Measurements from ENCODE around the gene EDNRA. TPM values are rescaled to one million over a fixed set of nuclear protein-coding genes. Genes with fewer than 3 reads are reported as not detected.

Gene EDNRA
- total and polyA plus RNA-seq, 9 of the 15 experiments (the other 6 are each of a cell fraction or from before 2014, with no cell fraction given) = not detected

DNA sequence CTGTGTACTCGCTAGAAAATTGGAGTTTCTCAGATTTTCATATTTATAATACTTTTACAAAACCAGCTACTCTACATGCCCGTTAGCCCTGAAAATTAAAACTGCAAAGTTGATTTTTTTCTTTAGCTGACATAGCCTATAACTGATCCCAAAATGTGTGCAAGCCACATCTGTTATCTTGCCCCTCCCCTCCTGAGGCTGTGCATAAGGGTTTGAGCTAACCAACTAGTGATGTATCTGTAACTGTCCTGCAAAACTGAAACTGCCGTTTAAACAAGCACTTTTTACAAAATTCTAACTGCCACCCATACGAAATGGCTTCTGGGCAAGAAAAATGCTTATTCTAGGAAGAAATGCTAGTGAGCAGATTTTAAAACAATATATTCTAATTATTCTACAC lies 59.1 kb downstream of the EDNRA start:
- intact Hi-C loops (cut with micrococcal nuclease) = no loop called here
- 0% methylated on average over 4 of the region's 4 CpGs for WGBS (ENCODE audit: insufficient coverage, low coverage, missing lambda C conversion rate)
- BruUV-seq (replicated peaks) = no TSS peak
- no peaks in the 10 kb centered on the region for H3K4me1 ChIP-seq (replicated peaks in 1 of 2; ENCODE audit: control insufficient read depth in 2 of 2, insufficient read depth in 2 of 2, low read length in 2 of 2)
- H3K36me3 ChIP-seq (ENCODE audit: control insufficient read depth, insufficient read depth, low read length) = no peaks in the 10 kb centered on the region
- no peaks in the 10 kb centered on the region for H3K79me2 ChIP-seq (ENCODE audit: control insufficient read depth, insufficient read depth, low read length)
- ChIA-PET POLR2A (no interaction called here), CTCF (ENCODE audit: low intra/inter-chr PET ratio) (no interaction called here)
- FAIRE-seq = no peak
- H3K9me1 ChIP-seq (ENCODE audit: control insufficient read depth, insufficient read depth, low read length) = no peaks in the 10 kb centered on the region
- no peak overlapping the region for H2AFZ ChIP-seq (ENCODE audit: low read depth, low read length)
- no peak overlapping the region for H3K9ac ChIP-seq (ENCODE audit: insufficient read depth in 1 of 2, low read depth in 2 of 2, low read length in 2 of 2)
- H3K4me3 ChIP-seq = no peak overlapping the region
- ATAC-seq = no peak
- H3K9me3 ChIP-seq (replicated peaks; ENCODE audit: control insufficient read depth, insufficient read depth, low read depth, low read length) = no peaks in the 10 kb centered on the region
- H3K27me3 ChIP-seq (ENCODE audit: control insufficient read depth in 2 of 2, insufficient read depth in 2 of 2, low read length in 2 of 2) = peaks cover 0 to 4% of the 10 kb centered on the region in 2 experiments; a peak in 2 of 5 replicates
- no peak for DNase-seq (ENCODE audit: extremely low read depth in 1 of 4, low spot score in 3 of 4)
- no peak overlapping the region for H3K27ac ChIP-seq (ENCODE audit: extremely low read depth, low read depth, low read length)
- H4K20me1 ChIP-seq (replicated peaks; ENCODE audit: control insufficient read depth, insufficient read depth, low read length) = no peaks in the 10 kb centered on the region
- H3K4me2 ChIP-seq (ENCODE audit: insufficient read depth, low read length) = no peak overlapping the region
- in situ Hi-C loops (cut with MboI) = no loop called here
- TF ChIP-seq, protein P1, sequence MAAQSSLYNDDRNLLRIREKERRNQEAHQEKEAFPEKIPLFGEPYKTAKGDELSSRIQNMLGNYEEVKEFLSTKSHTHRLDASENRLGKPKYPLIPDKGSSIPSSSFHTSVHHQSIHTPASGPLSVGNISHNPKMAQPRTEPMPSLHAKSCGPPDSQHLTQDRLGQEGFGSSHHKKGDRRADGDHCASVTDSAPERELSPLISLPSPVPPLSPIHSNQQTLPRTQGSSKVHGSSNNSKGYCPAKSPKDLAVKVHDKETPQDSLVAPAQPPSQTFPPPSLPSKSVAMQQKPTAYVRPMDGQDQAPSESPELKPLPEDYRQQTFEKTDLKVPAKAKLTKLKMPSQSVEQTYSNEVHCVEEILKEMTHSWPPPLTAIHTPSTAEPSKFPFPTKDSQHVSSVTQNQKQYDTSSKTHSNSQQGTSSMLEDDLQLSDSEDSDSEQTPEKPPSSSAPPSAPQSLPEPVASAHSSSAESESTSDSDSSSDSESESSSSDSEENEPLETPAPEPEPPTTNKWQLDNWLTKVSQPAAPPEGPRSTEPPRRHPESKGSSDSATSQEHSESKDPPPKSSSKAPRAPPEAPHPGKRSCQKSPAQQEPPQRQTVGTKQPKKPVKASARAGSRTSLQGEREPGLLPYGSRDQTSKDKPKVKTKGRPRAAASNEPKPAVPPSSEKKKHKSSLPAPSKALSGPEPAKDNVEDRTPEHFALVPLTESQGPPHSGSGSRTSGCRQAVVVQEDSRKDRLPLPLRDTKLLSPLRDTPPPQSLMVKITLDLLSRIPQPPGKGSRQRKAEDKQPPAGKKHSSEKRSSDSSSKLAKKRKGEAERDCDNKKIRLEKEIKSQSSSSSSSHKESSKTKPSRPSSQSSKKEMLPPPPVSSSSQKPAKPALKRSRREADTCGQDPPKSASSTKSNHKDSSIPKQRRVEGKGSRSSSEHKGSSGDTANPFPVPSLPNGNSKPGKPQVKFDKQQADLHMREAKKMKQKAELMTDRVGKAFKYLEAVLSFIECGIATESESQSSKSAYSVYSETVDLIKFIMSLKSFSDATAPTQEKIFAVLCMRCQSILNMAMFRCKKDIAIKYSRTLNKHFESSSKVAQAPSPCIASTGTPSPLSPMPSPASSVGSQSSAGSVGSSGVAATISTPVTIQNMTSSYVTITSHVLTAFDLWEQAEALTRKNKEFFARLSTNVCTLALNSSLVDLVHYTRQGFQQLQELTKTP (IDR thresholded peaks at IDR 0.05; ENCODE audit: low read depth in 1 of 2, partially characterized antibody in 2 of 2) = no peak
- TF ChIP-seq PHF20 (IDR thresholded peaks at IDR 0.05; ENCODE audit: partially characterized antibody) = no peak
- TF ChIP-seq MED1 (CRISPR knock-in tag; IDR thresholded peaks at IDR 0.05; ENCODE audit: borderline replicate concordance) = no peak
- TF ChIP-seq NFXL1 (CRISPR knock-in tag; IDR thresholded peaks at IDR 0.05) = no peak
- no peak for TF ChIP-seq ZNF583 (CRISPR knock-in tag; IDR thresholded peaks at IDR 0.05)
- no peak for TF ChIP-seq ATF1 (CRISPR knock-in tag; IDR thresholded peaks at IDR 0.05)
- TF ChIP-seq ATF1 (tag; IDR thresholded peaks at IDR 0.05) = no peak
- no peak for TF ChIP-seq KLF16 (IDR thresholded peaks at IDR 0.05)
- TF ChIP-seq HNRNPK (IDR thresholded peaks at IDR 0.05; ENCODE audit: low read depth, low read length, poor library complexity, severe bottlenecking) = no peak
- TF ChIP-seq ID3 (CRISPR knock-in tag; IDR thresholded peaks at IDR 0.05) = no peak
- no peak for TF ChIP-seq ID3 (tag; IDR thresholded peaks at IDR 0.05)
- no peak for TF ChIP-seq CBX8 (IDR thresholded peaks at IDR 0.05; ENCODE audit: borderline replicate concordance, extremely low read depth, low read depth, low read length, poor library complexity, severe bottlenecking)
- TF ChIP-seq, protein P2, sequence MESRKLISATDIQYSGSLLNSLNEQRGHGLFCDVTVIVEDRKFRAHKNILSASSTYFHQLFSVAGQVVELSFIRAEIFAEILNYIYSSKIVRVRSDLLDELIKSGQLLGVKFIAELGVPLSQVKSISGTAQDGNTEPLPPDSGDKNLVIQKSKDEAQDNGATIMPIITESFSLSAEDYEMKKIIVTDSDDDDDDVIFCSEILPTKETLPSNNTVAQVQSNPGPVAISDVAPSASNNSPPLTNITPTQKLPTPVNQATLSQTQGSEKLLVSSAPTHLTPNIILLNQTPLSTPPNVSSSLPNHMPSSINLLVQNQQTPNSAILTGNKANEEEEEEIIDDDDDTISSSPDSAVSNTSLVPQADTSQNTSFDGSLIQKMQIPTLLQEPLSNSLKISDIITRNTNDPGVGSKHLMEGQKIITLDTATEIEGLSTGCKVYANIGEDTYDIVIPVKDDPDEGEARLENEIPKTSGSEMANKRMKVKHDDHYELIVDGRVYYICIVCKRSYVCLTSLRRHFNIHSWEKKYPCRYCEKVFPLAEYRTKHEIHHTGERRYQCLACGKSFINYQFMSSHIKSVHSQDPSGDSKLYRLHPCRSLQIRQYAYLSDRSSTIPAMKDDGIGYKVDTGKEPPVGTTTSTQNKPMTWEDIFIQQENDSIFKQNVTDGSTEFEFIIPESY (CRISPR knock-in tag; IDR thresholded peaks at IDR 0.05) = no peak
- no peak for TF ChIP-seq ZBTB8A (IDR thresholded peaks at IDR 0.05; ENCODE audit: partially characterized antibody)
